Body of pancreas (tissue), 4 donors: ENCODE measurements around the gene MAGEB1. TPM values are rescaled to one million over a fixed set of nuclear protein-coding genes. Genes with fewer than 3 reads are reported as not detected.

ENCODE experiments used
- ATAC-seq: fragments of 150-250 bp; one replicate; pipeline ENCODE4 v1.9.1; 2016
- DNase-seq, 4 donors: peaks; one replicate each; pipeline ENCODE4 v3.0.0-alpha.2; 2019
- H3K27ac ChIP-seq, 4 donors: fragments of 200-600 bp; sonication (generic); 1 replicate in 3 of 4; 2 replicates in 1 of 4; pipeline versions ENCODE4 v1.5.1 to v1.6.1; 2016 to 2019; ENCODE audit warnings: mild to moderate bottlenecking in 1 of 4, mixed read lengths in 1 of 4, moderate library complexity in 1 of 4
- H3K27me3 ChIP-seq, 2 donors: fragments of 200-600 bp; sonication (generic); one replicate each; pipeline ENCODE4 v1.6.0; 2016; ENCODE audit warnings: mild to moderate bottlenecking in 1 of 2
- H3K36me3 ChIP-seq, 2 donors: fragments of 200-600 bp; sonication (generic); replicated peaks in 1 of 2; 2 replicates each; pipeline ENCODE4 v1.5.1; 2016; ENCODE audit warnings: low read depth in 2 of 2; ENCODE audit not compliant: insufficient read depth in 1 of 2
- H3K4me1 ChIP-seq: fragments of 200-600 bp; sonication (generic); one replicate; pipeline ENCODE4 v1.6.0; 2016
- H3K4me3 ChIP-seq, 2 donors: fragments of 200-600 bp; sonication (generic); 1 replicate in 1 of 2; 2 replicates in 1 of 2; pipeline ENCODE4 v1.5.1; 2016 to 2019
- H3K9me3 ChIP-seq, 3 donors: fragments of 200-600 bp; sonication (generic); 1 replicate in 2 of 3; 2 replicates in 1 of 3; pipeline ENCODE4 v1.5.1; 2016
- POLR2A ChIP-seq, 3 donors: fragments of 450-650 bp; IDR thresholded peaks; one replicate each; pipeline ENCODE4 v1.6.1; 2016; ENCODE audit warnings: antibody characterized with exemption in 3 of 3, mild to moderate bottlenecking in 2 of 3
- WGBS, 2 donors: methylation state at CpG; one replicate each; pipeline ENCODE4 v1.1.5; 2017; 5-methylcytosine and 5-hydroxymethylcytosine counted together
- intact Hi-C: fragments of 100-400 bp; cut with DNase I; formaldehyde crosslinking; loops from one replicate; pipeline ENCODE4 v1.15.1; 2023
- total RNA-seq, 2 donors: library from RNA; depleted of rRNA; stranded (reverse); fragments of >200 nt; gene quantifications; one replicate each; pipeline ENCODE4 v1.1.0, GENCODE V29; 2016
- TF ChIP-seq, protein P1 (sequence below), 7 experiments: fragments of 450-650 bp in 4 of 7; fragments of 200-600 bp in 3 of 7; sonication (generic) in 3 of 7; IDR thresholded peaks; one replicate each; pipeline ENCODE4 v1.5.1; 2016 to 2019; ENCODE audit warnings: antibody characterized with exemption in 7 of 7

MAGEB1 gene, protein sequence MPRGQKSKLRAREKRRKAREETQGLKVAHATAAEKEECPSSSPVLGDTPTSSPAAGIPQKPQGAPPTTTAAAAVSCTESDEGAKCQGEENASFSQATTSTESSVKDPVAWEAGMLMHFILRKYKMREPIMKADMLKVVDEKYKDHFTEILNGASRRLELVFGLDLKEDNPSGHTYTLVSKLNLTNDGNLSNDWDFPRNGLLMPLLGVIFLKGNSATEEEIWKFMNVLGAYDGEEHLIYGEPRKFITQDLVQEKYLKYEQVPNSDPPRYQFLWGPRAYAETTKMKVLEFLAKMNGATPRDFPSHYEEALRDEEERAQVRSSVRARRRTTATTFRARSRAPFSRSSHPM
- total RNA-seq: not detected

DNA sequence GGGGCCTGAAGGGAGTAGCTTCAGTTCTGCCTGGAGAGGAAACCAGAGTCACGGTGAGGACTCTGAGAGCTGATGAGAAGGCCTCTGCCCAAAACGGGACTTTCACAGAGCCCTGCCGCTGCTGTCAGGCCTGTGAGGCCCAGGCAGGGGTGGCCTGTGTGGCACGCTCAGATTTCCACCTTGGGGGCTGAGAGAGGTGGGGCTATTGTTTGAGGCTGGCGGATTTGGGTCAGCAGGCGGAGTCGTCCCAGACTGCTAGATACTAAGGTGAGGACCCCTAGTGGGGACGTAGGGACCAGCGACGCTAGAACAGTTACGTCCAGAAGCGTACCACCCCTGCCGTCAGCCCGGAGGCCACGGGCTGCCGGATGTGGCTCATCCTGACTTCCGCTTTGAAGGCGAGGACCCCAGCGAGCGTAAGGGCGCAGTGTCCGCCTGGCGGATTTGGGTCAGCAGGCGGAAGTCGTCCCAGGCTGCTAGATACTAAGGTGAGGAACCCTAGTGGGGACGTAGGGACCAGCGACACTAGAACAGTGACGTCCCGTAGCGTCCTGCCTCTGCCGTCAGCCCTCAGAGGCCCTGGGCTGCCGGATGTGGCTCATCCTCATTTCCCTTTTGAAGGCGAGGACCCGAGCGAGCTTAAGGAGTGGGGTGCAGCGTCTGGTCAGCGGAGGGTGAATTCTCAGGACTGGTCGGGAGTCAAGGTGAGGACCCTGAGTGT, at the start of gene MAGEB1:
Gene MAGEB1, plus strand, starts transcription at position 378 of the 721 bp plus-strand sequence. CDS start 3,348 bp downstream, outside the sequence.
- Histone ChIP-seq H3K27me3 (no peaks in the 10 kb centered on the region), H3K4me3 (no peak within 1 kb of the TSS), H3K4me1 (no peaks in the 10 kb centered on the region), H3K27ac (no peak within 1 kb of the TSS), H3K9me3 (no peaks in the 10 kb centered on the region), H3K36me3 (no peaks in the 10 kb centered on the region)
- DNase-seq (no peak), ATAC-seq (no peak)
- TF ChIP-seq POLR2A (IDR thresholded peaks at IDR 0.05): no peak
- TF ChIP-seq, protein P1, sequence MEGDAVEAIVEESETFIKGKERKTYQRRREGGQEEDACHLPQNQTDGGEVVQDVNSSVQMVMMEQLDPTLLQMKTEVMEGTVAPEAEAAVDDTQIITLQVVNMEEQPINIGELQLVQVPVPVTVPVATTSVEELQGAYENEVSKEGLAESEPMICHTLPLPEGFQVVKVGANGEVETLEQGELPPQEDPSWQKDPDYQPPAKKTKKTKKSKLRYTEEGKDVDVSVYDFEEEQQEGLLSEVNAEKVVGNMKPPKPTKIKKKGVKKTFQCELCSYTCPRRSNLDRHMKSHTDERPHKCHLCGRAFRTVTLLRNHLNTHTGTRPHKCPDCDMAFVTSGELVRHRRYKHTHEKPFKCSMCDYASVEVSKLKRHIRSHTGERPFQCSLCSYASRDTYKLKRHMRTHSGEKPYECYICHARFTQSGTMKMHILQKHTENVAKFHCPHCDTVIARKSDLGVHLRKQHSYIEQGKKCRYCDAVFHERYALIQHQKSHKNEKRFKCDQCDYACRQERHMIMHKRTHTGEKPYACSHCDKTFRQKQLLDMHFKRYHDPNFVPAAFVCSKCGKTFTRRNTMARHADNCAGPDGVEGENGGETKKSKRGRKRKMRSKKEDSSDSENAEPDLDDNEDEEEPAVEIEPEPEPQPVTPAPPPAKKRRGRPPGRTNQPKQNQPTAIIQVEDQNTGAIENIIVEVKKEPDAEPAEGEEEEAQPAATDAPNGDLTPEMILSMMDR (IDR thresholded peaks at IDR 0.05): no peak
- 84 to 89% methylated on average over 10 to 12 of the region's 38 CpGs for WGBS, 2 donors
- intact Hi-C loops: no loop called here

DNA sequence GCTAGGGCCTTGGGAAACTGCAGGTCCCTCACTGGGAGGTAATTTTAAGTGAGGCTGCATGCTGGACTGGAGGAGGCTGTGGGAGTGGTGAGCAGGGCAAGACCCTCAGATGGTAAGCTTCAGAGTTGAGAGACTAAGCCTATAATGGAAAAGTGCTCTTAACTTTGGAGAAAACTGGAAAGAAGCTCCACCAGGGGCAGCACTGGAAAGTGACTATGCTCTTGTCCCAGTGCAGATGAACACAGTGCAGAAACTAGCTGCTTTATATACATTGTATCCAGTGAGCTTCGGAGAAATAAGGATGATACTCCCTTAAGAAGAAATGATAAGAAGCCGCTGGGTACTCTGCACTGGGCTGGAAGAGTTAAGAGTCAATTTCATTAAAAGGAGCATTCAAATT, 34.8 kb upstream of the MAGEB1 start:
- H3K36me3 ChIP-seq: no peaks in the 10 kb centered on the region
- TF ChIP-seq, protein P1 (IDR thresholded peaks at IDR 0.05): no peak
- TF ChIP-seq POLR2A (IDR thresholded peaks at IDR 0.05): no peak
- intact Hi-C loops: no loop called here
- H3K27me3 ChIP-seq: no peaks in the 10 kb centered on the region
- H3K27ac ChIP-seq: no peak overlapping the region
- no peaks in the 10 kb centered on the region for H3K4me1 ChIP-seq
- no peak for DNase-seq
- 75 to 81% methylated on average over 2 of the region's 2 CpGs for WGBS, 2 donors
- H3K9me3 ChIP-seq: no peaks in the 10 kb centered on the region
- no peak for ATAC-seq
- H3K4me3 ChIP-seq: no peak overlapping the region

DNA sequence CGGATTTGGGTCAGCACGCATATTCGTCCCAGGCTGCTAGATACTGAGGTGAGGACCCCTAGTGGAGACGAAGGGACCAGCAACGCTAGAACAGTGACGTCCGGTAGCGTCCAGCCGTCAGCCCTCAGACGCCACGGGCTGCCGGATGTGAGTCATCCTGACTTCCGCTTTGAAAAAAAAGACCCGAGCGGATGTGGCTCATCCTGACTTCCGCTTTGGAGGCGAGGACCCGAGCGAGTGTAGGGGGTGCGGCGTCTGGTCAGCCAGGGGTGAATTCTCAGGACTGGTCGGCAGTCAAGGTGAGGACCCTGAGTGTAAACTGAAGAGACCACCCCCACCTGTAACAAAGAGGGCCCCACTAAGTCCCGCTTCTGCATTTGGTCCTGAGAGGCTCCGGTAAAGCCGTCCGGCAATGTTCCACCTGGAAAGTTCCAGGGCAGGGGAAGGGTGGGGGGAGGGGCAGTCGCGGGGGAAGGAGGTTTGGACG, 31.5 kb upstream of the MAGEB1 start, which contains the start of gene MAGEB2:
Gene MAGEB2, plus strand, starts transcription at position 207 of the 487 bp plus-strand sequence. CDS start 3,018 bp downstream, outside the sequence.
- H3K27ac ChIP-seq: no peak within 1 kb of the TSS
- intact Hi-C loops: no loop called here
- TF ChIP-seq, protein P1 (IDR thresholded peaks at IDR 0.05): no peak
- TF ChIP-seq POLR2A (IDR thresholded peaks at IDR 0.05): no peak
- H3K27me3 ChIP-seq: no peaks in the 10 kb centered on the region
- WGBS, 2 donors: 92 to 96% methylated on average over 5 to 23 of the region's 29 CpGs
- H3K9me3 ChIP-seq: no peaks in the 10 kb centered on the region
- H3K4me3 ChIP-seq: no peak within 1 kb of the TSS
- ATAC-seq (no peak), DNase-seq (no peak)
- no peaks in the 10 kb centered on the region for H3K36me3 ChIP-seq
- no peaks in the 10 kb centered on the region for H3K4me1 ChIP-seq

DNA sequence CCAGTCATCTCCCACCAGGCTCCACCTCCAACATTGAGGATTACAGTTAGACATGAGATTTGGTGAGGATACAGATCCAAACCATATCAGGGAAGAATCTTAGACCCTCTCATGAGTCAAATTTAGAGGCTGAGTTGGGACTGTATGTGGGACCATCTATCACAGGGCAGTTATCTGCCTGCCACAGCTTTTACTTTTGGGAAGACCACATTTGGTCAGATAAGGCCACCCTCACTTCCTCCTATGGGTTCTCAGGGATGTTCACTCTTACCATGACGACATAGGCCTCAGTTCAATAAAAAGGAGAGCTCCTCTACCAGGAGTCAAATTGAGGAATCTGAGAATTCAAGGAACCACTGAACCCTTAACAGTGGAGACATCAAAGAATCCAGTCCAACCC, 29.5 kb upstream of the MAGEB1 start:
- Histone ChIP-seq H3K4me1 (no peaks in the 10 kb centered on the region), H3K4me3 (no peak overlapping the region), H3K36me3 (no peaks in the 10 kb centered on the region), H3K9me3 (no peaks in the 10 kb centered on the region), H3K27me3 (no peaks in the 10 kb centered on the region), H3K27ac (no peak overlapping the region)
- intact Hi-C loops: no loop called here
- TF ChIP-seq POLR2A (IDR thresholded peaks at IDR 0.05): no peak
- TF ChIP-seq, protein P1 (IDR thresholded peaks at IDR 0.05): no peak
- no peak for ATAC-seq
- no peak for DNase-seq
- 50 to 67% methylated on average over 1 of the region's 1 CpG for WGBS, 2 donors
